Spleen (tissue), 7 donors: ENCODE results near the gene CAGE1.

ENCODE experiments used
- POLR2AphosphoS5 ChIP-seq, 3 donors: sonication (generic); formaldehyde crosslinking; IDR thresholded peaks; one replicate each; pipeline ENCODE4 v1.5.1; 2017; ENCODE audit warnings: antibody characterized with exemption in 3 of 3
- TF ChIP-seq, protein P1 (sequence below), 11 experiments: fragments of 200-600 bp in 7 of 11; fragments of 450-650 bp in 4 of 11; sonication (generic) in 4 of 11; IDR thresholded peaks in 8 of 11; conservative IDR thresholded peaks in 3 of 11; 1 replicate in 7 of 11; 2 replicates in 4 of 11; pipeline versions ENCODE4 v1.4.0 to v1.8.0; 2016 to 2021; ENCODE audit warnings: antibody characterized with exemption in 11 of 11, inconsistent platforms in 4 of 11, mild to moderate bottlenecking in 1 of 11
- donor health status: DM: no; HTN: no; CAD: no; lungs with moderate emphysema.
- donor health status: DM: no; HTN: no; CAD: no.
- donor health status: DM: no; HTN: no; CAD: no.

DNA sequence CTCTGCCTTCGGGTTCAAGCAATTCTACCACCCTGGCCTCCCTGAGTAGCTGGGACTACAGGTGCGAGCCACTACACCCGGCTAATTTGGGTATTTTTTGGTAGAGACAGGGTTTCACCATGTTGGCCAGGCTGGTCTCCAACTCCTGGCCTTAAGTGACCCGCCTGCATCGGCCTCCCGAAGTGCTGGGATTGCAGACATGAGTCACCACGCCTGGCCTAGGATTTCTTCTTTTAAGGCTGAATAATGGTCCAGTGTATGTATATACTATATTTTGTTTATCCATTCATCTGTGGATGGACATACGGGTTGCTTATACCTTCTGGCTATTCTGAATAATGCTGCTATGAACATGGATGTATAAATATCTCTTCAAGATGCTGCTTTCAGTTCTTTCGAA is 17.2 kb upstream of the CAGE1 start:
- TF ChIP-seq POLR2AphosphoS5 (IDR thresholded peaks at IDR 0.05), result no peak
- TF ChIP-seq, protein P1, sequence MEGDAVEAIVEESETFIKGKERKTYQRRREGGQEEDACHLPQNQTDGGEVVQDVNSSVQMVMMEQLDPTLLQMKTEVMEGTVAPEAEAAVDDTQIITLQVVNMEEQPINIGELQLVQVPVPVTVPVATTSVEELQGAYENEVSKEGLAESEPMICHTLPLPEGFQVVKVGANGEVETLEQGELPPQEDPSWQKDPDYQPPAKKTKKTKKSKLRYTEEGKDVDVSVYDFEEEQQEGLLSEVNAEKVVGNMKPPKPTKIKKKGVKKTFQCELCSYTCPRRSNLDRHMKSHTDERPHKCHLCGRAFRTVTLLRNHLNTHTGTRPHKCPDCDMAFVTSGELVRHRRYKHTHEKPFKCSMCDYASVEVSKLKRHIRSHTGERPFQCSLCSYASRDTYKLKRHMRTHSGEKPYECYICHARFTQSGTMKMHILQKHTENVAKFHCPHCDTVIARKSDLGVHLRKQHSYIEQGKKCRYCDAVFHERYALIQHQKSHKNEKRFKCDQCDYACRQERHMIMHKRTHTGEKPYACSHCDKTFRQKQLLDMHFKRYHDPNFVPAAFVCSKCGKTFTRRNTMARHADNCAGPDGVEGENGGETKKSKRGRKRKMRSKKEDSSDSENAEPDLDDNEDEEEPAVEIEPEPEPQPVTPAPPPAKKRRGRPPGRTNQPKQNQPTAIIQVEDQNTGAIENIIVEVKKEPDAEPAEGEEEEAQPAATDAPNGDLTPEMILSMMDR (IDR thresholded peaks at IDR 0.05 in 8 of 11, conservative IDR thresholded peaks at IDR 0.05 in 3 of 11), result no peak
